Measurements from ENCODE around the gene XIRP2. TPM values are rescaled to one million over a fixed set of nuclear protein-coding genes. Genes with fewer than 3 reads are reported as not detected.

XIRP2 gene
- polyA plus RNA-seq, 2 of the 4 experiments (the other 2 are of a cell fraction) = not detected

DNA sequence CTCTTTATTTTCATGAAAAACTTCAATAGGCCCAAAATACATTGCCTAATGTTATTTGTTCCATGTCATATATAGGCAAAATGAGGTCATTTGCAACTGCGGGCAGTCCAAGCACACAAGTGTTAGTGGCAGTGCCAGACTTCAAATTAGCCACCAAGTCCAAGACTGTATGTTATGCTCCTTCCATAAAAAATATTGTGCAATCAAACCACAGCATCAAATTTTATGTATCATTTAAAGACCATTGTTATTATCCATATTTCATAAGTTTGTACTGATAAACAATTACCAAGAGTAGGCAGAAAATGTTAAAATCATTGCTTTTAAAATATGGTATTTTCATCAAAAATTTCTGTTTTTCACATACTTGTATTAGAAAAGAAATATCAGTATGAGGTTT, 54.1 kb downstream of the XIRP2 start:
- Histone ChIP-seq H3K27ac (no peak overlapping the region), H3K4me1 (no peaks in the 10 kb centered on the region), H3K4me2 (no peak overlapping the region), H3K4me3 (no peak overlapping the region), H3K9me3 (no peaks in the 10 kb centered on the region)
- DNase-seq (ENCODE audit: low read depth in 1 of 2, low spot score in 1 of 2) (no peak), ATAC-seq (no peak), FAIRE-seq (no peak)
- TF ChIP-seq MAFK (IDR thresholded peaks at IDR 0.05; ENCODE audit: partially characterized antibody) = no peak
- TF ChIP-seq ZFP36 (IDR thresholded peaks at IDR 0.05; ENCODE audit: borderline replicate concordance, partially characterized antibody) = no peak
- no peak for TF ChIP-seq ZNF302 (CRISPR knock-in tag; IDR thresholded peaks at IDR 0.05)
- no peak for TF ChIP-seq PHF8 (IDR thresholded peaks at IDR 0.05; ENCODE audit: borderline replicate concordance, low read depth)
- 23% methylated on average over 1 of the region's 1 CpG for WGBS (ENCODE audit: missing lambda C conversion rate)
- CTCF ChIA-PET = no interaction called here
- POLR2A ChIA-PET = no interaction called here

DNA sequence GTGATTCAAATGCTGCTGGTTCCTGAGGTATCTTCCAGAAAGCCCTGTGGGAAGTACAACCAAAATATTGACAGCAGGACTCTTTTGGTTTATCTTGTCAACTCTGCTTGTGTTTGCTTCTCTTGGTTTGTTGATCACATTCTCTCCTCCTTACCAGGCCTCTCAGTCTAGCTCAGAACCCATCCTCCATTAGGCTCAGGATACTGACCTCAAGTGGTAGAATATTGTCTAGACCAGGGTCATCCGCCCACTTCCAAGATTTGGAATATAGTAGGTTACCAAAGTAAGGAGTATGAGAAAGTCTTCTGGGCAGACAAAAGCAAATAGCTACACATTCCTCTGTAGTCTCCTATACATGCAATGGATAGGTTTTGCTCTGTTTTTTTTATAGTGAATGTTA, 56.6 kb downstream of the XIRP2 start:
- POLR2A ChIA-PET = no interaction called here
- no peak overlapping the region for H3K4me3 ChIP-seq
- FAIRE-seq (no peak), ATAC-seq (no peak), DNase-seq (ENCODE audit: low read depth in 1 of 2, low spot score in 1 of 2) (no peak)
- no peak for TF ChIP-seq POLR2A (IDR thresholded peaks at IDR 0.05; ENCODE audit: low read length)
- CTCF ChIA-PET = no interaction called here
- H3K4me1 ChIP-seq = no peaks in the 10 kb centered on the region
- no peak overlapping the region for H3K27ac ChIP-seq
- 47% methylated on average over 1 of the region's 1 CpG for whole genome bisulfite sequencing (ENCODE audit: missing lambda C conversion rate)
- H3K9me3 ChIP-seq = no peaks in the 10 kb centered on the region
- no peak overlapping the region for H3K4me2 ChIP-seq

DNA sequence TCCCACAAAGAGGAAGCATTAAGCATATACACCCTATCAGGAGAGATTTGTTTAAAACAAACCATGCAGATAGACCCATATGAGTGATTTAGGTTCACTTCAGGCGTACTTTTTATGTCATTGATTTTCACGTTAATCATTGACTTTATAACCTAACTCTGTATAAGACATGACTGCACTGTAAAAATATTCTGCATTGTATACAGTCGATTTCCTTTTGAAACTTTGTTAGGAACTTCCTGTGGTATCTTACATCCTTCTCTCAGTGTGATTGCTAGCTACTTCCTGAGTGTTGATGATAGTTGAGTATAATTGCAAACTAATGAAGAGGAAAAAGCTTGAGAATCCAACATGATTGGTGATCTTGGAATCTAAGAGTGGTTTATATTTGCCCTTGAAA, 69.4 kb downstream of the XIRP2 start:
- ChIA-PET CTCF (no interaction called here), POLR2A (no interaction called here)
- Histone ChIP-seq H3K27ac (no peak overlapping the region), H3K4me1 (no peaks in the 10 kb centered on the region), H3K9me3 (no peaks in the 10 kb centered on the region), H3K4me2 (no peak overlapping the region), H3K4me3 (no peak overlapping the region)
- ATAC-seq (no peak), FAIRE-seq (no peak), DNase-seq (ENCODE audit: low read depth in 1 of 2, low spot score in 1 of 2) (no peak)
- no peak for TF ChIP-seq FOXS1 (CRISPR knock-in tag; IDR thresholded peaks at IDR 0.05)
- no peak for TF ChIP-seq TFCP2L1 (CRISPR knock-in tag; IDR thresholded peaks at IDR 0.05)
- TF ChIP-seq MYC (IDR thresholded peaks at IDR 0.05; ENCODE audit: borderline replicate concordance, low read length) = no peak
- no peak for TF ChIP-seq CBX2 (IDR thresholded peaks at IDR 0.05; ENCODE audit: borderline replicate concordance, low read depth)
- TF ChIP-seq ZFP36 (IDR thresholded peaks at IDR 0.05; ENCODE audit: borderline replicate concordance, partially characterized antibody) = no peak
- WGBS (ENCODE audit: missing lambda C conversion rate) = 8% methylated on average over 3 of the region's 3 CpGs

- no peak for DNase-seq (ENCODE audit: low read depth in 1 of 2, low spot score in 1 of 2)
- WGBS (ENCODE audit: missing lambda C conversion rate) = 8% methylated on average over 4 of the region's 4 CpGs
- no peak for ATAC-seq
- TF ChIP-seq RNF2 (IDR thresholded peaks at IDR 0.05; ENCODE audit: borderline replicate concordance, low read depth) (no peak), PHF8 (IDR thresholded peaks at IDR 0.05; ENCODE audit: borderline replicate concordance, low read depth) (no peak), CBX8 (IDR thresholded peaks at IDR 0.05) (no peak), RARB (CRISPR knock-in tag; IDR thresholded peaks at IDR 0.05) (no peak), CEBPB (IDR thresholded peaks at IDR 0.05) (no peak)
- TF ChIP-seq, protein P1, sequence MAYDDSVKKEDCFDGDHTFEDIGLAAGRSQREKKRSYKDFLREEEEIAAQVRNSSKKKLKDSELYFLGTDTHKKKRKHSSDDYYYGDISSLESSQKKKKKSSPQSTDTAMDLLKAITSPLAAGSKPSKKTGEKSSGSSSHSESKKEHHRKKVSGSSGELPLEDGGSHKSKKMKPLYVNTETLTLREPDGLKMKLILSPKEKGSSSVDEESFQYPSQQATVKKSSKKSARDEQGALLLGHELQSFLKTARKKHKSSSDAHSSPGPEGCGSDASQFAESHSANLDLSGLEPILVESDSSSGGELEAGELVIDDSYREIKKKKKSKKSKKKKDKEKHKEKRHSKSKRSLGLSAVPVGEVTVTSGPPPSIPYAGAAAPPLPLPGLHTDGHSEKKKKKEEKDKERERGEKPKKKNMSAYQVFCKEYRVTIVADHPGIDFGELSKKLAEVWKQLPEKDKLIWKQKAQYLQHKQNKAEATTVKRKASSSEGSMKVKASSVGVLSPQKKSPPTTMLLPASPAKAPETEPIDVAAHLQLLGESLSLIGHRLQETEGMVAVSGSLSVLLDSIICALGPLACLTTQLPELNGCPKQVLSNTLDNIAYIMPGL (CRISPR knock-in tag; IDR thresholded peaks at IDR 0.05; ENCODE audit: borderline replicate concordance) = no peak
- POLR2A ChIA-PET = no interaction called here
- H3K27ac ChIP-seq = no peak overlapping the region
- no peak overlapping the region for H3K4me3 ChIP-seq
- no peak overlapping the region for H3K4me2 ChIP-seq
- FAIRE-seq = no peak
- H3K4me1 ChIP-seq = no peaks in the 10 kb centered on the region
- no peaks in the 10 kb centered on the region for H3K9me3 ChIP-seq
- CTCF ChIA-PET = no interaction called here
Observed at GRCh38 chr2:166958986-166959481, 70.8 kb downstream of the XIRP2 start.

DNA sequence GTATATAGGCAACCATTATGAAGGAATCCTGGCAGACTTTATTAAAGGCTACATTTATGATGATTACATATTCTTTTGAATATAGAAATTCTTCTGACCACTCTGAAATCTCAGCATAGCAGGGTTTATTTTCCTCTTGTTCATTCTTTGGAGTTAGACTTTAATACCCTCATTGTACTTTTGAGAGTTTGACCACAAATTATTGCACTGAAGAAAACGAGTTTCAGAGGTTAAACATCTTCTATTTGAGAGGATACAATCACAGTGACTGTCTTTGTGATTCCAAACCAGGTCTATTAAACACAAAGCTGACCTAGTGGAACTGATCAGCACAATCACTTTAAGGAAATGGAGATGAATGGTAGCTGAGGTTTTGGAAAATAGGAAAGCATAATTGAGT, 71.3 kb downstream of the XIRP2 start:
- POLR2A ChIA-PET = no interaction called here
- FAIRE-seq = no peak
- Histone ChIP-seq H3K4me3 (no peak overlapping the region), H3K27ac (no peak overlapping the region), H3K4me2 (no peak overlapping the region), H3K4me1 (no peaks in the 10 kb centered on the region), H3K9me3 (no peaks in the 10 kb centered on the region)
- WGBS (ENCODE audit: missing lambda C conversion rate) = 5% methylated on average over 1 of the region's 1 CpG
- CTCF ChIA-PET = no interaction called here
- DNase-seq (ENCODE audit: low read depth in 1 of 2, low spot score in 1 of 2) = no peak
- TF ChIP-seq ZNF302 (CRISPR knock-in tag; IDR thresholded peaks at IDR 0.05) (no peak), RCOR1 (IDR thresholded peaks at IDR 0.05; ENCODE audit: low read depth, low read length) (no peak), HES2 (IDR thresholded peaks at IDR 0.05) (no peak)
- no peak for ATAC-seq
